Activated naive CD4-positive, alpha-beta T cell treated with anti-CD3 and anti-CD28 coated beads, Interleukin-2, amount 10 ng/mL, durations not matched to agents 7 days and 5 days (primary cell): Measurements from ENCODE around the gene TVP23B.
"Not testable (repeated sequence)": the region's sequence is repeated elsewhere in the genome, so short reads cannot be mapped to it uniquely, and the experiment has no call there.

ENCODE experiments used
- CTCF ChIA-PET: fragments of 350-600 bp; sonication (Branson Sonifier 250); formaldehyde crosslinking; loops from one replicate; lab custom pipeline; 2021; ENCODE audit warnings: antibody characterized with exemption; lab: Charles Lee
- DNase-seq: peaks from one replicate; pipeline ENCODE4 v3.0.0-alpha.2; 2020
- H3K27ac Mint-ChIP-seq: one replicate; pipeline ENCODE4 v1.8.0; 2021; ENCODE audit warnings: mild to moderate bottlenecking, moderate library complexity, mixed read lengths
- H3K27me3 Mint-ChIP-seq: one replicate; pipeline ENCODE4 v1.8.0; 2021; ENCODE audit warnings: mild to moderate bottlenecking, mixed read lengths
- H3K36me3 Mint-ChIP-seq: one replicate; pipeline ENCODE4 v1.8.0; 2021; ENCODE audit warnings: mixed read lengths
- H3K4me1 Mint-ChIP-seq: one replicate; pipeline ENCODE4 v1.8.0; 2021; ENCODE audit warnings: mixed read lengths
- H3K4me3 Mint-ChIP-seq: one replicate; pipeline ENCODE4 v1.8.0; 2021; ENCODE audit warnings: mild to moderate bottlenecking, moderate library complexity, mixed read lengths
- H3K9me3 Mint-ChIP-seq: one replicate; pipeline ENCODE4 v1.8.0; 2021; ENCODE audit warnings: mixed read lengths

The TVP23B gene

GRCh38 chr17:18780991-18781718 lies at the start of gene TVP23B:
Gene TVP23B, plus strand, starts transcription at chr17:18781183. Its CDS starts 111 bp downstream, at chr17:18781294.
- H3K4me3 Mint-ChIP-seq, result peak within 1 kb of the TSS; percentile 92
- CTCF ChIA-PET, H3K36me3 Mint-ChIP-seq, H3K9me3 Mint-ChIP-seq, H3K27me3 Mint-ChIP-seq: not testable (repeated sequence)
- DNase-seq, result peak; percentile 97
- peaks cover 17% of the 10 kb centered on the region for H3K4me1 Mint-ChIP-seq
- peak within 1 kb of the TSS; percentile 97 for H3K27ac Mint-ChIP-seq

GRCh38 chr17:18732438-18732837 lies 48.5 kb upstream of the TVP23B start:
- H3K27me3 Mint-ChIP-seq, H3K36me3 Mint-ChIP-seq: not testable (repeated sequence)

GRCh38 chr17:18733350-18733749 lies 47.6 kb upstream of the TVP23B start:
- H3K27ac Mint-ChIP-seq, result not testable (repeated sequence)

More at GRCh38 chr17:18732438-18732837, 48.5 kb upstream of the TVP23B start:
- DNase-seq, H3K27ac Mint-ChIP-seq, H3K9me3 Mint-ChIP-seq, CTCF ChIA-PET, H3K4me3 Mint-ChIP-seq, H3K4me1 Mint-ChIP-seq: not testable (repeated sequence)

GRCh38 chr17:18739616-18740391 lies 41.2 kb upstream of the TVP23B start:
- H3K4me3 Mint-ChIP-seq, CTCF ChIA-PET, H3K4me1 Mint-ChIP-seq, H3K36me3 Mint-ChIP-seq, H3K9me3 Mint-ChIP-seq, DNase-seq, H3K27ac Mint-ChIP-seq, H3K27me3 Mint-ChIP-seq: not testable (repeated sequence)

More at GRCh38 chr17:18733350-18733749, 47.6 kb upstream of the TVP23B start:
- H3K4me1 Mint-ChIP-seq, CTCF ChIA-PET, H3K27me3 Mint-ChIP-seq, H3K4me3 Mint-ChIP-seq, H3K36me3 Mint-ChIP-seq, DNase-seq, H3K9me3 Mint-ChIP-seq: not testable (repeated sequence)

GRCh38 chr17:18741228-18741627 lies 39.8 kb upstream of the TVP23B start:
- H3K36me3 Mint-ChIP-seq, CTCF ChIA-PET, H3K4me3 Mint-ChIP-seq, H3K27me3 Mint-ChIP-seq, H3K4me1 Mint-ChIP-seq, DNase-seq, H3K27ac Mint-ChIP-seq, H3K9me3 Mint-ChIP-seq: not testable (repeated sequence)

GRCh38 chr17:18743699-18744421 lies 37.1 kb upstream of the TVP23B start, which contains the start of gene FBXW10:
Gene FBXW10, plus strand, starts transcription at chr17:18744054. Its CDS starts 191 bp downstream, at chr17:18744245.
- H3K27ac Mint-ChIP-seq, DNase-seq, H3K36me3 Mint-ChIP-seq, H3K4me1 Mint-ChIP-seq, CTCF ChIA-PET, H3K9me3 Mint-ChIP-seq, H3K27me3 Mint-ChIP-seq, H3K4me3 Mint-ChIP-seq: not testable (repeated sequence)

GRCh38 chr17:18744726-18745125 lies 36.3 kb upstream of the TVP23B start:
- H3K36me3 Mint-ChIP-seq, DNase-seq, H3K9me3 Mint-ChIP-seq, H3K27me3 Mint-ChIP-seq, H3K27ac Mint-ChIP-seq, H3K4me1 Mint-ChIP-seq, H3K4me3 Mint-ChIP-seq, CTCF ChIA-PET: not testable (repeated sequence)

GRCh38 chr17:18746551-18746950 lies 34.4 kb upstream of the TVP23B start:
- H3K27me3 Mint-ChIP-seq, H3K4me1 Mint-ChIP-seq, DNase-seq: not testable (repeated sequence)

GRCh38 chr17:18747501-18747900 lies 33.5 kb upstream of the TVP23B start:
- CTCF ChIA-PET, H3K27me3 Mint-ChIP-seq, H3K9me3 Mint-ChIP-seq, DNase-seq, H3K4me3 Mint-ChIP-seq, H3K27ac Mint-ChIP-seq, H3K36me3 Mint-ChIP-seq, H3K4me1 Mint-ChIP-seq: not testable (repeated sequence)

More at GRCh38 chr17:18746551-18746950, 34.4 kb upstream of the TVP23B start:
- H3K27ac Mint-ChIP-seq, H3K9me3 Mint-ChIP-seq, H3K4me3 Mint-ChIP-seq, CTCF ChIA-PET, H3K36me3 Mint-ChIP-seq: not testable (repeated sequence)

- H3K4me1 Mint-ChIP-seq, H3K4me3 Mint-ChIP-seq, H3K27ac Mint-ChIP-seq, H3K9me3 Mint-ChIP-seq, CTCF ChIA-PET, DNase-seq, H3K36me3 Mint-ChIP-seq: not testable (repeated sequence)
- peaks cover 10% of the 10 kb centered on the region for H3K27me3 Mint-ChIP-seq
Measured at GRCh38 chr17:18750242-18750641, 30.7 kb upstream of the TVP23B start.

- CTCF ChIA-PET, H3K4me1 Mint-ChIP-seq, H3K9me3 Mint-ChIP-seq, H3K27ac Mint-ChIP-seq, H3K4me3 Mint-ChIP-seq, DNase-seq, H3K36me3 Mint-ChIP-seq: not testable (repeated sequence)
- H3K27me3 Mint-ChIP-seq, result peaks cover 10% of the 10 kb centered on the region
Measured at GRCh38 chr17:18753829-18754409, 27.1 kb upstream of the TVP23B start.

- H3K9me3 Mint-ChIP-seq, DNase-seq, H3K27ac Mint-ChIP-seq, H3K4me3 Mint-ChIP-seq, H3K4me1 Mint-ChIP-seq, CTCF ChIA-PET, H3K36me3 Mint-ChIP-seq: not testable (repeated sequence)
- peaks cover 10% of the 10 kb centered on the region for H3K27me3 Mint-ChIP-seq
Measured at GRCh38 chr17:18755969-18756368, 25.0 kb upstream of the TVP23B start.

- H3K4me3 Mint-ChIP-seq, H3K36me3 Mint-ChIP-seq, H3K27ac Mint-ChIP-seq, H3K4me1 Mint-ChIP-seq, CTCF ChIA-PET, H3K9me3 Mint-ChIP-seq, DNase-seq: not testable (repeated sequence)
- H3K27me3 Mint-ChIP-seq, result peaks cover 10% of the 10 kb centered on the region
Measured at GRCh38 chr17:18757368-18758044, 23.5 kb upstream of the TVP23B start.

GRCh38 chr17:18758344-18758743 lies 22.6 kb upstream of the TVP23B start:
- DNase-seq, H3K27ac Mint-ChIP-seq, CTCF ChIA-PET, H3K36me3 Mint-ChIP-seq, H3K9me3 Mint-ChIP-seq, H3K4me1 Mint-ChIP-seq, H3K4me3 Mint-ChIP-seq: not testable (repeated sequence)
- H3K27me3 Mint-ChIP-seq, result peaks cover 10% of the 10 kb centered on the region
